Activated CD4-positive, alpha-beta T cell treated with anti-CD3 and anti-CD28 coated beads for 24 hours (primary cell): ENCODE results near the gene TBC1D1.
"Not testable (repeated sequence)": the region's sequence is repeated elsewhere in the genome, so short reads cannot be mapped to it uniquely, and the experiment has no call there.

Source experiments
- DNase-seq, 2 donors: peaks; one replicate each; pipeline ENCODE4 v3.0.0-alpha.2; 2020; ENCODE audit warnings: low read depth in 2 of 2

Gene TBC1D1

GRCh38 chr4:37968747-37969146 is 77.9 kb downstream of the TBC1D1 start:
- no peak for DNase-seq

- peak in 1 of 2 donors; percentile 44 for DNase-seq
Measured at GRCh38 chr4:37970702-37971101, 79.8 kb downstream of the TBC1D1 start.

- no peak for DNase-seq
Measured at GRCh38 chr4:37971202-37971601, 80.3 kb downstream of the TBC1D1 start.

- DNase-seq: no peak
Measured at GRCh38 chr4:37973441-37973840, 82.6 kb downstream of the TBC1D1 start.

- not testable (repeated sequence) for DNase-seq
Measured at GRCh38 chr4:37975321-37975822, 84.5 kb downstream of the TBC1D1 start.

GRCh38 chr4:37976507-37976906 is 85.6 kb downstream of the TBC1D1 start:
- DNase-seq: no peak

- peak; percentile 52 to 64 for DNase-seq
Measured at GRCh38 chr4:37976991-37977470, 86.1 kb downstream of the TBC1D1 start.

GRCh38 chr4:37977471-37978247 is 86.8 kb downstream of the TBC1D1 start:
- DNase-seq: peak; percentile 46 to 49

- DNase-seq: peak in 1 of 2 donors; percentile 11
Measured at GRCh38 chr4:37978248-37978924, 87.5 kb downstream of the TBC1D1 start.

GRCh38 chr4:37980246-37980645 is 89.4 kb downstream of the TBC1D1 start:
- no peak for DNase-seq

- no peak for DNase-seq
Measured at GRCh38 chr4:37981425-37981824, 90.5 kb downstream of the TBC1D1 start.

GRCh38 chr4:37981844-37982720 is 91.2 kb downstream of the TBC1D1 start:
- DNase-seq: no peak

- DNase-seq: no peak
Measured at GRCh38 chr4:37982736-37983135, 91.9 kb downstream of the TBC1D1 start.

GRCh38 chr4:37983951-37984350 is 93.1 kb downstream of the TBC1D1 start:
- DNase-seq: no peak

- no peak for DNase-seq
Measured at GRCh38 chr4:37985730-37986275, 94.9 kb downstream of the TBC1D1 start.

GRCh38 chr4:37988670-37989069 is 97.8 kb downstream of the TBC1D1 start:
- no peak for DNase-seq

GRCh38 chr4:37989398-37990260 is 98.7 kb downstream of the TBC1D1 start:
- DNase-seq: no peak

GRCh38 chr4:37990731-37991245 is 99.9 kb downstream of the TBC1D1 start:
- DNase-seq: no peak

- no peak for DNase-seq
Measured at GRCh38 chr4:37991623-37992410, 100.9 kb downstream of the TBC1D1 start.

- DNase-seq: no peak
Measured at GRCh38 chr4:37993806-37994205, 102.9 kb downstream of the TBC1D1 start.
